Measurements from ENCODE around the gene PRKN. TPM values are rescaled to one million over a fixed set of nuclear protein-coding genes. Genes with fewer than 3 reads are reported as not detected.

PRKN gene
- total RNA-seq, 2 donors from 2014 or later = 3.3 to 4.8 TPM

DNA sequence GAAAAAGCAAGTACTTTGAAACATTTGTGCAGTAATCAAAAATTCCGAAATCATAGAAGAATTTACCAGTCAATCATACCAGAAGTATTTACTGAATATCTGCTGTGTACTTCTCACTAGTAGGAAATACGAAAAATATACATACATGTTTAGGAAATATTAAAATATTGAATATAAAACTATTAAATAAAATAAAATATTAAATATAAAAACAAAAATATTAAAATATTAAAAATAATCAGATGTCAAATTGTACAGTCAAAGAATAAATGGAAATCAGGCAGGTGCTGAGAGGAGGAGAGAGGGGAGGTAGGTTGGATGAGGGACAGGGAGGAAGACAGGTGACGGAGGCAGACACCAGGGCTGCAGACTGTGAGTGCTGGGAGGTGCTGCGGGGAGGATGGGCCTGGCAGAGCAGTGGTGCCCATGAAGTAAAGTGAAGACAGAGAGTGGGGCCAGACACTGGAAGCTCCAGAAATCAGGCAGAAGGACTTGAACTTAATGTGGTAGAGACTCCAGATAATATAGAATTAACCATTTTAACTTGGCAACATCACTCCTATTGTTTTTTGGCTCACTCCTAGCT, 55.9 kb downstream of the PRKN start:
- H3K4me1 Mint-ChIP-seq = no peaks in the 10 kb centered on the region
- H3K9ac ChIP-seq (ENCODE audit: extremely low read depth, low read length, poor library complexity, severe bottlenecking) = no peak overlapping the region
- WGBS, 2 experiments (ENCODE audit: insufficient coverage in 1 of 2, insufficient read length in 1 of 2) = 97% methylated on average over 3 of the region's 4 CpGs; no CpG with 5 or more reads in 1 of the 2 experiments
- H3K27me3 ChIP-seq (ENCODE audit: control insufficient read depth, insufficient read depth, low read length, poor library complexity, severe bottlenecking) = no peaks in the 10 kb centered on the region
- H3K27ac Mint-ChIP-seq = no peak overlapping the region
- no peak overlapping the region for H3K4me3 ChIP-seq (ENCODE audit: low read length)
- no peaks in the 10 kb centered on the region for H3K9me3 ChIP-seq (ENCODE audit: control insufficient read depth, low read length)
- H3K36me3 ChIP-seq (ENCODE audit: control insufficient read depth, insufficient read depth, low read length) = no peaks in the 10 kb centered on the region
- no peaks in the 10 kb centered on the region for H3K27me3 Mint-ChIP-seq (ENCODE audit: insufficient read depth)
- no peaks in the 10 kb centered on the region for H3K36me3 Mint-ChIP-seq (ENCODE audit: low read depth)
- no peaks in the 10 kb centered on the region for H3K4me1 ChIP-seq (ENCODE audit: control insufficient read depth, insufficient read depth, low read length)
- H3K9me3 Mint-ChIP-seq = no peaks in the 10 kb centered on the region
- no peak overlapping the region for H3K27ac ChIP-seq (ENCODE audit: low read depth, low read length)
- H3K4me3 Mint-ChIP-seq = no peak overlapping the region
- TF ChIP-seq, protein P1, sequence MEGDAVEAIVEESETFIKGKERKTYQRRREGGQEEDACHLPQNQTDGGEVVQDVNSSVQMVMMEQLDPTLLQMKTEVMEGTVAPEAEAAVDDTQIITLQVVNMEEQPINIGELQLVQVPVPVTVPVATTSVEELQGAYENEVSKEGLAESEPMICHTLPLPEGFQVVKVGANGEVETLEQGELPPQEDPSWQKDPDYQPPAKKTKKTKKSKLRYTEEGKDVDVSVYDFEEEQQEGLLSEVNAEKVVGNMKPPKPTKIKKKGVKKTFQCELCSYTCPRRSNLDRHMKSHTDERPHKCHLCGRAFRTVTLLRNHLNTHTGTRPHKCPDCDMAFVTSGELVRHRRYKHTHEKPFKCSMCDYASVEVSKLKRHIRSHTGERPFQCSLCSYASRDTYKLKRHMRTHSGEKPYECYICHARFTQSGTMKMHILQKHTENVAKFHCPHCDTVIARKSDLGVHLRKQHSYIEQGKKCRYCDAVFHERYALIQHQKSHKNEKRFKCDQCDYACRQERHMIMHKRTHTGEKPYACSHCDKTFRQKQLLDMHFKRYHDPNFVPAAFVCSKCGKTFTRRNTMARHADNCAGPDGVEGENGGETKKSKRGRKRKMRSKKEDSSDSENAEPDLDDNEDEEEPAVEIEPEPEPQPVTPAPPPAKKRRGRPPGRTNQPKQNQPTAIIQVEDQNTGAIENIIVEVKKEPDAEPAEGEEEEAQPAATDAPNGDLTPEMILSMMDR (conservative IDR thresholded peaks at IDR 0.05) = no peak
- DNase-seq = no peak

DNA sequence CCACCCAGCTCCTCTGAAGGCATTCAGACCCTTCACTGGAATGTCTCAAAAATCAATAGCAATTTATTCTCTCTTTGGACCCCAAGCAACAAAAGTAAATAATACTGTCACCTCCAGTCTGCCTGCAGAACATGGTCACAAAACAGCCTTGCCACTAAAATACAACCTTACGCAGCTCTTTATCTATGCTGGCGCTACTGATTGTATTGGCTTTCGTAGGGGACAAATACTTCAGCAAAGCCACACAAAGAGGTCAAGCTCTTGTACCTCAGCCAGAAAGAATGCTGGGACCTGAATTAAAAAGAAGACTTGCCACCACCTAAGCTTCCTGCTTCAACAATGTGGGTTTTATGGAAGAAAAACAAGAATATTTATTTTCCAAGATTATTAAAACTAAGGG, 57.2 kb downstream of the PRKN start:
- Mint-ChIP-seq H3K4me3 (no peak overlapping the region), H3K4me1 (no peaks in the 10 kb centered on the region), H3K27me3 (ENCODE audit: insufficient read depth) (no peaks in the 10 kb centered on the region), H3K27ac (no peak overlapping the region), H3K36me3 (ENCODE audit: low read depth) (no peaks in the 10 kb centered on the region), H3K9me3 (no peaks in the 10 kb centered on the region)
- H3K4me3 ChIP-seq (ENCODE audit: low read length) = no peak overlapping the region
- no peaks in the 10 kb centered on the region for H3K4me1 ChIP-seq (ENCODE audit: control insufficient read depth, insufficient read depth, low read length)
- TF ChIP-seq, protein P1 (conservative IDR thresholded peaks at IDR 0.05) = no peak
- no peak overlapping the region for H3K9ac ChIP-seq (ENCODE audit: extremely low read depth, low read length, poor library complexity, severe bottlenecking)
- DNase-seq = no peak
- H3K27me3 ChIP-seq (ENCODE audit: control insufficient read depth, insufficient read depth, low read length, poor library complexity, severe bottlenecking) = no peaks in the 10 kb centered on the region
- H3K9me3 ChIP-seq (ENCODE audit: control insufficient read depth, low read length) = no peaks in the 10 kb centered on the region
- H3K27ac ChIP-seq (ENCODE audit: low read depth, low read length) = no peak overlapping the region
- 80 to 90% methylated on average over 2 to 3 of the region's 3 CpGs for WGBS, 2 experiments (ENCODE audit: insufficient coverage in 1 of 2, insufficient read length in 1 of 2)
- no peaks in the 10 kb centered on the region for H3K36me3 ChIP-seq (ENCODE audit: control insufficient read depth, insufficient read depth, low read length)

DNA sequence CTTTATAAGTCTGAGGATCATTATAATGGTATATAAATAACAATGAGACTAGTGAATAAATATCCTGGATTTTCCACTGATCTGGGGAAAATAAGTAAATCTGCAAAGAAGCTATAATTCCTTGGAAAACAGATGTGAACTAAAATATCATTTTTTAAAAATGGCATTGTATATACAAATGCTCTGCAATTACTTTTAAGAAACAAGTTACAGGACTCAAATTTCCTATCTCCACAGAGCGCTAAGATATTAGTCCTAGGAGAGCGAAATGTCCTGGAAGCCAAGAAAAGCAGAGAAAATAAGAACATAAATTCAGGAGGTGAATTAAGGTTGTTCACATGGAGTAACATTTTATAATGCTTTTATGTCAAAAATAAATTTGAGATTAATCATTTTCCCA, 61.3 kb downstream of the PRKN start:
- H3K9ac ChIP-seq (ENCODE audit: extremely low read depth, low read length, poor library complexity, severe bottlenecking) = no peak overlapping the region
- H3K27me3 ChIP-seq (ENCODE audit: control insufficient read depth, insufficient read depth, low read length, poor library complexity, severe bottlenecking) = no peaks in the 10 kb centered on the region
- H3K4me3 ChIP-seq (ENCODE audit: low read length) = no peak overlapping the region
- no peak for DNase-seq
- no peak overlapping the region for H3K27ac Mint-ChIP-seq
- no peaks in the 10 kb centered on the region for H3K4me1 ChIP-seq (ENCODE audit: control insufficient read depth, insufficient read depth, low read length)
- H3K36me3 Mint-ChIP-seq (ENCODE audit: low read depth) = no peaks in the 10 kb centered on the region
- no peaks in the 10 kb centered on the region for H3K4me1 Mint-ChIP-seq
- no peaks in the 10 kb centered on the region for H3K36me3 ChIP-seq (ENCODE audit: control insufficient read depth, insufficient read depth, low read length)
- peaks cover 9% of the 10 kb centered on the region for H3K9me3 Mint-ChIP-seq
- H3K27me3 Mint-ChIP-seq (ENCODE audit: insufficient read depth) = no peaks in the 10 kb centered on the region
- H3K4me3 Mint-ChIP-seq = no peak overlapping the region
- no peak overlapping the region for H3K27ac ChIP-seq (ENCODE audit: low read depth, low read length)
- peaks cover 4% of the 10 kb centered on the region for H3K9me3 ChIP-seq (ENCODE audit: control insufficient read depth, low read length)
- TF ChIP-seq, protein P1 (conservative IDR thresholded peaks at IDR 0.05) = no peak
- 100% methylated on average over 2 of the region's 2 CpGs; no CpG with 5 or more reads in 1 of the 2 experiments for WGBS, 2 experiments (ENCODE audit: insufficient coverage in 1 of 2, insufficient read length in 1 of 2)

All from endodermal cell (in vitro differentiated cells).